DOHH2 (cell line): ENCODE data around the gene BABAM2.
"Not testable (repeated sequence)": the region's sequence is repeated elsewhere in the genome, so short reads cannot be mapped to it uniquely, and the experiment has no call there.

Source experiments
- CTCF ChIP-seq: fragments of 200-600 bp; sonication (generic); IDR thresholded peaks from one replicate; pipeline ENCODE4 v1.5.1; 2014; ENCODE audit warnings: antibody characterized with exemption, mild to moderate bottlenecking, low read depth, low read length; ENCODE audit not compliant: poor library complexity, severe bottlenecking
- EZH2phosphoT487 ChIP-seq: fragments of 200-600 bp; sonication (generic); IDR thresholded peaks from 2 replicates; pipeline ENCODE4 v1.6.1; 2017; ENCODE audit warnings: borderline replicate concordance, mild to moderate bottlenecking, antibody characterized with exemption, low read length, moderate library complexity, mixed read lengths

DNA sequence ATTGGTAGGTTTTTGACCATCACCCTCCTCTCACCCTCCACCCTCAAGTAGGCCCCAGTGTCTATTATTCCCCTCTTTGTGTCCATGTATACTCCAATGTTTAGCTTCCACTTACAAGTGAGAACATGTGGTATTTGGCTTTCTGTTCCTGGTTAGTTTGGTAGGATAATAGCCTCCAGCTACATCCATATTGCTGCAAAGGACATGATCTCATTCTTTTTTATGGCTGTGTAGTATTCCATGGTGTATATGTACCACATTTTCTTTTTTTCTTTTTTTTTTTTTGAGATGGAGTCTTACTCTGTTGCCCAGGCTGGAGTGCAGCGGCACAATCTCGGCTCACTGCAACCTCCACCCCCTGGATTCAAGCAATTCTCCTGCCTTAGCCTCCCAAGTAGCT lies 88.2 kb downstream of the BABAM2 start:
- TF ChIP-seq CTCF, EZH2phosphoT487: not testable (repeated sequence)
